ENCODE measurements around the gene MYD88.

Gene MYD88

DNA sequence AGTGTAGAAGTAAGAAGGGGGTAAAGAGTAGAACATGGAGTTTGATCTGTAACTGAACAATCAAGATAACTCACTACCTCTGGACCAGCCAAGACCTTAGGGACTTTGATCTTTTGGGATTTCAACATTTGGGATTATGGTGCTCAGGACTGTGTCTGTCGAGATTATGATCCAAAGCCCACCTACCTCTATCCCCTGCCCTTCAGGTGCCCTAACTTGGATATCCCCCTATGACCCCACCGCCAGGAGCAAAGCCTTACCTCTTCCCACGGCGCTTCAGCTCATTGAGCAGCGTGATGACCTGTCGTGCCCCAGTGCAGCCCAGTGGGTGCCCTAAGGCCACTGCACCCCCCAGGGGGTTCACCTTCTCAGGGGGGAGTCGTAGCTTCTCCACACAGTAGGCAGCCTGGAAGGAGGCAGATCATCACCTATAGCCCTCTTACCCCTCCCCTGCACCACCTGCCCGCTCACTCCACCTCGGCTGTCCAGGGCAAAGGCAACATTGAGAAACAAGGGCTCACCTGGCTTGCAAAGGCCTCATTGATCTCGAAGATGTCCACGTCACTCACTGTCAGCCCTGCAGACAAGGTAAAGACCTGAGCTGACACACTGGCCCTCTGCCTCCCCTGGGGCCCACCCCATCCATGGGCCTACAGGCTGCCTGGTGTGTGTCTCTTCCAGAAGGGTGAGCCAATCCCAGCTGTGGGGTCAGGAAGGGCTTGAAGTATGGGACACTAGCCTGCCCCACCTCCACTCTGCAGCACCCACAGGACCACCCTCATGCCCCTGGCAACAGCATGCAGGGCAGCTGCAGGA, 12.9 kb upstream of the MYD88 start:
- H3K4me3 ChIP-seq (ENCODE audit: low read depth, low read length), result no peak overlapping the region
- in situ Hi-C loops (cut with HindIII; ENCODE audit: low sequenced_read_pairs), result loop anchor here (5.0 kb wide), 1 partner anchor 38 kb away; no protein-coding TSS in a partner anchor
- TF ChIP-seq, protein P1, sequence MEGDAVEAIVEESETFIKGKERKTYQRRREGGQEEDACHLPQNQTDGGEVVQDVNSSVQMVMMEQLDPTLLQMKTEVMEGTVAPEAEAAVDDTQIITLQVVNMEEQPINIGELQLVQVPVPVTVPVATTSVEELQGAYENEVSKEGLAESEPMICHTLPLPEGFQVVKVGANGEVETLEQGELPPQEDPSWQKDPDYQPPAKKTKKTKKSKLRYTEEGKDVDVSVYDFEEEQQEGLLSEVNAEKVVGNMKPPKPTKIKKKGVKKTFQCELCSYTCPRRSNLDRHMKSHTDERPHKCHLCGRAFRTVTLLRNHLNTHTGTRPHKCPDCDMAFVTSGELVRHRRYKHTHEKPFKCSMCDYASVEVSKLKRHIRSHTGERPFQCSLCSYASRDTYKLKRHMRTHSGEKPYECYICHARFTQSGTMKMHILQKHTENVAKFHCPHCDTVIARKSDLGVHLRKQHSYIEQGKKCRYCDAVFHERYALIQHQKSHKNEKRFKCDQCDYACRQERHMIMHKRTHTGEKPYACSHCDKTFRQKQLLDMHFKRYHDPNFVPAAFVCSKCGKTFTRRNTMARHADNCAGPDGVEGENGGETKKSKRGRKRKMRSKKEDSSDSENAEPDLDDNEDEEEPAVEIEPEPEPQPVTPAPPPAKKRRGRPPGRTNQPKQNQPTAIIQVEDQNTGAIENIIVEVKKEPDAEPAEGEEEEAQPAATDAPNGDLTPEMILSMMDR (IDR thresholded peaks at IDR 0.05; ENCODE audit: low read depth, low read length, missing control alignments), result no peak
- no peak for DNase-seq (ENCODE audit: low read depth)

DNA sequence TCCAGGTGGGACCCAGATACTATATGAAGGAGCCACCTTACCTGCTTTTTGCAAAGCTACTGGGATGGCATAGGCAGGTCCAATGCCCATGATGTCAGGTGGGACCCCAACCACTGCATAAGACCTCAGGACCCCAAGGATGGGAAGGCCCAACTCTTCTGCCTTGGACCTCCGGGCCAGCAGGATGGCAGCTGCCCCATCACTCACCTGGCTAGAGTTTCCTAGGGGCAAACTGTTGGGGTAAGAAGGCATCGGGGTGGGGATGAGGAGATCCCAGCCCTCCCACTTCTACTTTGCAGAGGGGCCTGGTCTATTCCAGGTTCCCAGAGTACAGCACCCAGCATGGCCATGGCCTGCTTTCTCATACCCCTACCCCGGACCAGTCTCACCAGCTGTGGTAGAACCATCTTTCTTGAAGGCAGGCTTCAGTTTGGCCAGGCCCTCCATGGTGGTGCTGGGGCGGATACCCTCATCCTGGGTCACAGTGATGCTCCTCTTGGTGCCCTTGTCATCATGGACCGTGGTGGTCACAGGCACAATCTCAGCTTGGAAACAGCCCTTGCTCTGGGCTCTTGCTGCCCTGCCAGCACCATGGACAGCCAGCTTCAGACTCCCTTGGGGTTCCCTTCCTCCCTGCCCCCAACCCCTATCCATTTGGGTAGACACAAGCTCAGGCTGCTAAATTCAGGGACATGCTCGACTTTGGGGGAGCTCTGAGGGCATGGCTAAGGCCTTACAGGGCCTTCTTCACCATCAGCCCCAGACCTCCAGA, 12.2 kb upstream of the MYD88 start:
- TF ChIP-seq, protein P1 (IDR thresholded peaks at IDR 0.05; ENCODE audit: low read depth, low read length, missing control alignments), result no peak
- no peak overlapping the region for H3K4me3 ChIP-seq (ENCODE audit: low read depth, low read length)
- in situ Hi-C loops (cut with HindIII; ENCODE audit: low sequenced_read_pairs), result loop anchor here (5.0 kb wide), 1 partner anchor 39 kb away; no protein-coding TSS in a partner anchor
- no peak for DNase-seq (ENCODE audit: low read depth)

DNA sequence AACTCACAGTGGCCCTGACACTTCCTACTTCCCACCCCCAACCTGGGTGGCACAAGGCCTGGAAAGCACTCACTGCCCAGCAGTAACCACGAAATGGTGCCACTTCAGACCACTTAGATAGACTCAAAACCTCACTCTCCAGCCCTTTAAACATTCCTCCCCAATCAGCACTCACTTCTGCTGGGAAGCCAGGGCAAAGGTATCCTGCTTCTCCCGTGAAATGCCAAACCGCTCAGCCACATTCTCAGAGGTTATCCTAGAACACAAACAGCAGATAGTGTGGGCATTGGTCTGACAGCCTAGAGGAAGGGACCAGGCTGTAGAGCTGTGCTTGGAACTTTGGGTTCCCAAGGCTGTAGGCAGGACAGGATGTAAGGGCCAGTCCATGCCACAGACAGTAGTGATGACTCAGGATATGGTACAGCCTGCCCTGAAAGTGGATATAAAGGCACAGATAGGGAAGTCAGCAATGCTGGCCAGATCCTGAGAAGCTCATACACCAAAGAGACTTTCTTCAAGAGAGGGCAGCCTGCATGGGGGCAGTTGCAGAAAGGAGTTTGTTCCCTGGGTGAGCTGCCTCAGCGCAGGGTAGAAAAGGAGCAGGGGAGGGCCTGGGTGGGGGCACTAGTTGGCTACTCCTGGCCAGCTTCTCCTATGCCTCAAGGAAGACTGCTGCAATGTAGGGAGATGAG, 10.7 kb upstream of the MYD88 start:
- TF ChIP-seq, protein P1 (IDR thresholded peaks at IDR 0.05; ENCODE audit: low read depth, low read length, missing control alignments), result no peak
- DNase-seq (ENCODE audit: low read depth), result no peak
- H3K4me3 ChIP-seq (ENCODE audit: low read depth, low read length), result no peak overlapping the region
- in situ Hi-C loops (cut with HindIII; ENCODE audit: low sequenced_read_pairs), result loop anchor here (5.0 kb wide), 1 partner anchor 40 kb away; no protein-coding TSS in a partner anchor

DNA sequence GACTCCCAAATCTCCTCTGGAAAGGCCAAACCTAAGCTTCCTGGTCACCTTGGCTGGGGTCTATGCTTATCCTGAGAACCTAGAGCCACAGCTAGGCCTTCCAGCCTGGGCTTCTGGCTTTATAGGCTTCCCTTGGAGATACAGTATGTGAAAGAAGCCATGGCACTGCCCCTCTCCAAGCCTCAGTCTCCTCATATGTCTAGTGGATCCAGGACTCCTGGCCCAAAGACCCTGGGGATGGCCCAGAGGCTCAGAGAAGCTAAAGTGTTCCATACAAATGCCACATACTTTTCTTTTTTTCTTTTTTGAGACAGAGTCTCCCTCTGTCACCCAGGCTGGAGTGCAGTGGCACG, 10.2 kb upstream of the MYD88 start:
- TF ChIP-seq, protein P1 (IDR thresholded peaks at IDR 0.05; ENCODE audit: low read depth, low read length, missing control alignments), result no peak
- no peak overlapping the region for H3K4me3 ChIP-seq (ENCODE audit: low read depth, low read length)
- in situ Hi-C loops (cut with HindIII; ENCODE audit: low sequenced_read_pairs), result loop anchor here (5.0 kb wide), 1 partner anchor 41 kb away; no protein-coding TSS in a partner anchor
- DNase-seq (ENCODE audit: low read depth), result no peak

DNA sequence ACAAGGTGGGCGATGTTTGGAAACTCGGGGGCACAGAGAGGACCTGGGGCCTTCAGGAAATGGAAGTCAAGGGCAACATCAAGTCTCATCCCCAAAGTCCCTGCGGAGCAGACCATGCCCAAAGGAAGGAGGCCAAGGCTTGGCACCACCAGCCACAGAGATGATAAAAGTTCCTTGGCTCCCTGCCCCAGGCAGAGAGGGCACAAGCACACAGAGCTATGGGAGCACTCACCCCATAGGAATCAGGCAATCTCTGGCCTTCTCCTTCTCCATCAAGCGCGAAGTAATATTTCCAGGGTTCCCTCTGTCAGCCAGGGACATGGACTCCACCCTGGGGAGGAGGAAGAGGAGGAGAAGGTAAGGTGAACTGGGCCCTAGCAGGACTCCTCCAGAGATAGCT, 9.4 kb upstream of the MYD88 start:
- H3K4me3 ChIP-seq (ENCODE audit: low read depth, low read length), result no peak overlapping the region
- in situ Hi-C loops (cut with HindIII; ENCODE audit: low sequenced_read_pairs), result loop anchor here (5.0 kb wide), 1 partner anchor 42 kb away; no protein-coding TSS in a partner anchor
- TF ChIP-seq, protein P1 (IDR thresholded peaks at IDR 0.05; ENCODE audit: low read depth, low read length, missing control alignments), result no peak
- no peak for DNase-seq (ENCODE audit: low read depth)

GRCh38 chr3:38130631-38131065, 7.8 kb upstream of the MYD88 start:
- TF ChIP-seq, protein P1 (IDR thresholded peaks at IDR 0.05; ENCODE audit: low read depth, low read length, missing control alignments), result no peak
- no peak for DNase-seq (ENCODE audit: low read depth)
- in situ Hi-C loops (cut with HindIII; ENCODE audit: low sequenced_read_pairs), result no loop called here
- no peak overlapping the region for H3K4me3 ChIP-seq (ENCODE audit: low read depth, low read length)

Measured in astrocyte of the cerebellum (primary cell).